Activated T-cell treated with anti-CD3 and anti-CD28 coated beads for 48 hours (primary cell): ENCODE results near the gene NTRK2.
"Not testable (repeated sequence)": the region's sequence is repeated elsewhere in the genome, so short reads cannot be mapped to it uniquely, and the experiment has no call there.

ENCODE experiments used
- DNase-seq: peaks from one replicate; pipeline ENCODE4 v3.0.0-alpha.2; 2020; ENCODE audit warnings: low read depth

NTRK2 gene

DNA sequence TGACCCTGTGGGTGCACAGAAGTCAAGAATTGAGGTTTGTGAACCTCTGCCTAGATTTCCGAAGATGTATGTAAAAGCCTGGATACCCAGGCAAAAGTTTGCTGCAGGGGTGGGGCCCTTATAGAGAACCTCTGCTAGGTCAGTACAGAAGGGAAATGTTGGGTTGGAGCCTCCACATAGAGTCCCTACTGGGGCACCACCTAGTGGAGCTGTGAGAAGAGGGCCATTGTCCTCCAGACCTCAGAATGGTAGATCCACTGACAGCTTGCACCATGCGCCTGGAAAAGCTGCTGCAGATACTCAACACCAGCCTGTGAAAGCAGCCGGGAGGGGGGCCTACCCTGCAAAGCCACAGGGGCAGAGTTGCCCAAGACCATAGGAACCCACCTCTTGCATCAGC, 399.9 kb downstream of the NTRK2 start:
- not testable (repeated sequence) for DNase-seq
